ENCODE measurements around the gene TNS3.

DNA sequence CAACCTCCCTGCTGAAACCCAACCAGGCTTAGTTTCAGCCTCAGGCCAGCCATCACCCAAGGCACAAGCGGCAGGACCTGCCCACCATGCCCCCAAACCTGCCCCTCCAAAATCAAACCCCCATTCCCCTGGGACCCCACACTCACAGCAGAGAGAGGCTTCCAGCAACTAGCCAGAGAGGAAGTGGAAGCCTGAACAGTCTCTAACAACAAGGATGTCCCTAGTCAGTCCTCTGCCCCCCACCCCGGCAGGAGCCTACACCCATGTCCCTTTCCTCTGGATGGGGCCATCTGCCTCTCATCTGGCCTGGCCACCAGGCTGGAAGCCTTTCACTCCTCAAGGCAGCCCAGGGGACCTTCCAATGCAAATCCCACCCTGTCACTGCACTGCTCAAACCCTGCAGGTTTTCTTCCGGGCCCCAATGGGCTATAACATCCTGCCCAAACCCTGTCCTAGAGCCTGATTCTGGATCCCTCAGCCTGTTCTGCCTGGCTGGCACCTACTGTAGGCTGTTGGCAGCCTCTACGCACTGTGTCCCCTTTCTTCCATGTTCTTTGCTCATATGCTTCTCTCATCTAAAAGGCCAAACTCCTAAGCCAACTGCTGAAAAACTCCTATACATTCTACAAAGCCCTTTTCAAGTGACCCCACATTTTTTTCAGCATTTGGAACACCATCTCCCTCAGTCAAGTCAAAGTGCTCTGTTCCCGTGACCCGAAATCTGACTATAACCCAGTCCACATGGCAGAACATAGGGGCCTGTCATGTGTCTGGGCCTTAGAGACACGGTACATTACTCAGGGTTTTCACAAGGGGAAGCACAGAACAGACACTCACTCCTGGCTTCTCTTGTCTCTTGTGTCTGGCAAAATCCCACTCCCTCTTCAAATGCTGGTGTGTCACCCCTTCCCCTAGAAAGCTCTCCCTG, 253.3 kb downstream of the TNS3 start:
- TF ChIP-seq, protein P1, sequence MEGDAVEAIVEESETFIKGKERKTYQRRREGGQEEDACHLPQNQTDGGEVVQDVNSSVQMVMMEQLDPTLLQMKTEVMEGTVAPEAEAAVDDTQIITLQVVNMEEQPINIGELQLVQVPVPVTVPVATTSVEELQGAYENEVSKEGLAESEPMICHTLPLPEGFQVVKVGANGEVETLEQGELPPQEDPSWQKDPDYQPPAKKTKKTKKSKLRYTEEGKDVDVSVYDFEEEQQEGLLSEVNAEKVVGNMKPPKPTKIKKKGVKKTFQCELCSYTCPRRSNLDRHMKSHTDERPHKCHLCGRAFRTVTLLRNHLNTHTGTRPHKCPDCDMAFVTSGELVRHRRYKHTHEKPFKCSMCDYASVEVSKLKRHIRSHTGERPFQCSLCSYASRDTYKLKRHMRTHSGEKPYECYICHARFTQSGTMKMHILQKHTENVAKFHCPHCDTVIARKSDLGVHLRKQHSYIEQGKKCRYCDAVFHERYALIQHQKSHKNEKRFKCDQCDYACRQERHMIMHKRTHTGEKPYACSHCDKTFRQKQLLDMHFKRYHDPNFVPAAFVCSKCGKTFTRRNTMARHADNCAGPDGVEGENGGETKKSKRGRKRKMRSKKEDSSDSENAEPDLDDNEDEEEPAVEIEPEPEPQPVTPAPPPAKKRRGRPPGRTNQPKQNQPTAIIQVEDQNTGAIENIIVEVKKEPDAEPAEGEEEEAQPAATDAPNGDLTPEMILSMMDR (IDR thresholded peaks at IDR 0.05) = no peak
- no peak for TF ChIP-seq EZH2 (IDR thresholded peaks at IDR 0.05; ENCODE audit: borderline replicate concordance, insufficient read depth, low read depth, low read length, poor library complexity, severe bottlenecking)

All from B cell (primary cell).